Activated CD8-positive, alpha-beta memory T cell treated with anti-CD3 and anti-CD28 coated beads, Interleukin-2, amount 50 U/mL, for 4 hours (primary cell): ENCODE results near the gene NEFH.

Experiments used
- DNase-seq: peaks from one replicate; pipeline ENCODE4 v3.0.0-alpha.2; 2020

Gene NEFH

GRCh38 chr22:29509298-29509697 lies 29.3 kb downstream of the NEFH start:
- no peak for DNase-seq

- no peak for DNase-seq
Observed at GRCh38 chr22:29509815-29510214, 29.8 kb downstream of the NEFH start.

GRCh38 chr22:29510542-29510941 lies 30.5 kb downstream of the NEFH start:
- no peak for DNase-seq

DNA sequence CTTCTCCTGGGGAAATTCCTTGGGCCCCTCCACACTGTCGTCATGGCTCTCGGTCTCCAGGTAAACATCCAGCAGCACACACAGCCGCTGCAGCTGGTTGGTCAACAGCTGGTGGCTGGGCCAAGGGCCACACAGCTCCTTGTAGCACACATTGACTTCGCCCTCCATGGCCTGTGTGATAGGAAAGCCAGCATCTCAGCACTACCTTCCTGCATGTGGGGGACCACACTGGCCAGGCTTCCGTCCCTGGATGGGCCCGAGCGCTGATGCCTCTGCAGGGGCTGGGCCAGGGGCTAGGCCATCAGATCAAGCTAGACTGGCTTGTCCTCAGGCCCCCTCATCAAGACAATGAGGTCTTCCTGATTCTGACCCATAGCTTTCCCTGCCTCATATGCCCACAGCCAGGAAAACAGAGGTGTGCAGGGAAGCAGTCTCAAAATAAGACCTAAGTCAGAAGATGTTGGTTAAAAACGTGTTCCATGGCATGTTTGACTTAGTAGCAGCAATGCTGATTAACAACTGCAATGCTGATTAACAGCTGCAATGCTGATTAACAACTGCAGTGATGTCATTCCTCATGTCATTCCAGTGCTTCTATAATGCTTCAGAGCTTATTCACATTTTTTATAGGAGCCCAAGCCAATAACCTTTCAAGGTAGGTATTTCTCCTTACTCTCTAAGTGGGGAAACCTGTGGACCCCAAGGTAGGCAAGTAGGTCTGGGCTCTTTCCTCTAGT lies 31.3 kb downstream of the NEFH start:
- no peak for DNase-seq

GRCh38 chr22:29512031-29512430 lies 32.0 kb downstream of the NEFH start:
- DNase-seq: no peak

GRCh38 chr22:29517215-29517908 lies 37.3 kb downstream of the NEFH start:
- no peak for DNase-seq

DNA sequence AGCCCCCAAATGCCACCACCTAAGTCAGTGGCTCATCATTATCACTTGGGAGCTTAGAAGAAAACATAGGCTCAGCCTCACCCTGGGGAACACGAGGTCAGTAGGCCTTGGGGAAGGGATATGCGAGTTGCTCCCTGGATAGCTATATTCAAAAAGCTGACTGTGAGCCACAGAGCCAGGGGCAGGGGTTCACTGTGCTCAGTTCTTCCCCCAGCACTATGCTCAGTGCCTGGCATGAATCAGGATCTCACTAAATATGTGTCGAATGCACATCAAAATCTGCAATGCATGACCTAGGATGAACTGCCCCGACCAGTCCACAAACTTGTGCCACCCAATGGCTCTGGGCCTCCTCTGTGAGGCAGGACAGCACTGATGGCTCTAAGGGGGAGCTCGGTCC lies 38.4 kb downstream of the NEFH start:
- no peak for DNase-seq

DNA sequence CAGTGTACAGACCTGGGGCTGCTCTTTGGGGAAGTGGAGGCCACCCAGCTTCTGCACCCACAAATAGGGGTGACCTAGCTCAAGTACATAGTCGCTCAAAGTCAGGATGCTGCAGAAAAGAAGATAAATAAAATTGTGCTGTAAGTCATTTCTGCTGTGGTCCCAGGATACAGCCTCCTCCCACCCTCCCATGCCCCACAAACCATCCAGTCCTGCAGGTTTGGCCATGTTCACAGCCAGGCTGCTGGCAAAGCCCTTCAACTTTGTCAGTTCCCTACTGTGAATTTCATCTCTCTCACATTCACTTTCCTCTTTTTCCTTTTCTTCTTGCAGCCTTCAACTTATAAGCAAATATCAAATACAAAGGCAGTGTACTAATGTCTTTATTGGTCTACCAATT lies 40.0 kb downstream of the NEFH start:
- no peak for DNase-seq

- DNase-seq: no peak
Observed at GRCh38 chr22:29520851-29521250, 40.8 kb downstream of the NEFH start.

GRCh38 chr22:29521526-29521925 lies 41.5 kb downstream of the NEFH start:
- DNase-seq: no peak

DNA sequence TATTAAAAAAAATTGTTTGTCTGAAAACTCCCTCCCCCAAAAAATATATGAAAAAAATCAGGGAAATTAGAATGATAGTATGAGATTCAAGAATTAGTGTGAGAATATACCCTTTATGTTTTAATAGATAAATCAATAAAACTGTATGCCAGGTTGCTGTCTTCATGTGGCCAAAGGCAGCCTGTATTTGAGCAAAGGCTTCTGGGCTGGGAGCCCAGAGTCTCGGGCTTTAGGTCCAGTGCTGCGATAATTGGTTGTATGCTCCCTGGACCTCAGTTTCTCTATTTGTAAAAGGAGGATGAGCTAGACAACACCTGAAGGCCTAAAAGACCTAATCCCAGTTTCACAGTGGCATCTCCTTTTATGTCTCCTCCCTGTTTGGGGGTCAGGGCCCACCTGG lies 43.7 kb downstream of the NEFH start:
- no peak for DNase-seq

GRCh38 chr22:29524442-29525191 lies 44.6 kb downstream of the NEFH start:
- DNase-seq: no peak

DNA sequence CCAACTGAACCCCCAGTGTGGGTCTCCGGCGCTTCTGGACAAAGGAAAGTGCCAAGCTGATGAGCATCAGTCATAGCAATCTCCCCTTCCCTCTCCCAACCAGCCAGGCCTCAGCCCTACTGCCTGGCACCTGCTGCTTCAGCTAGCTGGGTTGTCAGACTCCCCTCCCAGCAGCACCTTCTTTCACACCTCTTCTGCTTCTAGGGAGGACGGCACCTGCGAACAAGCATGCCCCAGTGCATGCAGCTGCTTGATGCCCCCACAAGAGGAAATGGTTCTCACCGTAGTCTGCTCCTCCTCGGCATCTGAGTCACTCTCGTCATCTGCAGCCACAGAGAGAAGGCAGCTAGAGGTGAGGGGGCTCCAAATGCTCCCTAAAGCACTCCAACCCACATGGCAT lies 48.1 kb downstream of the NEFH start:
- DNase-seq: no peak

GRCh38 chr22:29530716-29531115 lies 50.7 kb downstream of the NEFH start:
- no peak for DNase-seq

GRCh38 chr22:29531419-29531818 lies 51.4 kb downstream of the NEFH start:
- no peak for DNase-seq

GRCh38 chr22:29536411-29536810 lies 56.4 kb downstream of the NEFH start:
- no peak for DNase-seq

DNA sequence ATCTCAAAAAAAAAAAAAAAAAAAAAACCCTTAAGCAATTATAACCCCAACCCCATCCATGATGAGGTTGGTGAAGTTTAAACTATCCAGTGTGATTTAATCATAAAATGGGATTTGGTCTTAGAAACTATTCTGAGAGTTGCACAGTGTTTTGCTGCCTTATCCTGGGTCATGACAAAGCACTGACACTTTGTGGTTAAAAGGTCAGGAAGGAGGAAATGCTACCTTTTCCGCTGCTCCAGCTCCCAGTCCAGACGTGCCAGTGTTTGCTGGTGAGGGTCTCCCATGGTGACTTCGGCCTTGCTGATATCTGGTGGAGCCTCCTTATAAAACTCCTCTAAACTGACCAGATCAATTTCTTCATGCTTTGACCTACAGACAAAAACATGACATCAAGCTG lies 59.1 kb downstream of the NEFH start:
- DNase-seq: no peak
